Mammary epithelial cell (primary cell): ENCODE data around the gene PSD4.

Source experiments
- EZH2 ChIP-seq: IDR thresholded peaks from 2 replicates; pipeline ENCODE4 v1.6.1; 2012; ENCODE audit warnings: low read length, inconsistent platforms, borderline replicate concordance
- TF ChIP-seq, protein P1 (sequence below), 2 donors: IDR thresholded peaks in 1 of 2; conservative IDR thresholded peaks in 1 of 2; 2 replicates each; pipeline ENCODE4 v1.5.1; 2011 to 2012; ENCODE audit warnings: inconsistent platforms in 2 of 2, low read length in 2 of 2, mild to moderate bottlenecking in 2 of 2, control low read depth in 1 of 2, low read depth in 1 of 2; ENCODE audit not compliant: insufficient read depth in 1 of 2; ENCODE audit errors: extremely low read depth in 1 of 2

- TF ChIP-seq, protein P1, sequence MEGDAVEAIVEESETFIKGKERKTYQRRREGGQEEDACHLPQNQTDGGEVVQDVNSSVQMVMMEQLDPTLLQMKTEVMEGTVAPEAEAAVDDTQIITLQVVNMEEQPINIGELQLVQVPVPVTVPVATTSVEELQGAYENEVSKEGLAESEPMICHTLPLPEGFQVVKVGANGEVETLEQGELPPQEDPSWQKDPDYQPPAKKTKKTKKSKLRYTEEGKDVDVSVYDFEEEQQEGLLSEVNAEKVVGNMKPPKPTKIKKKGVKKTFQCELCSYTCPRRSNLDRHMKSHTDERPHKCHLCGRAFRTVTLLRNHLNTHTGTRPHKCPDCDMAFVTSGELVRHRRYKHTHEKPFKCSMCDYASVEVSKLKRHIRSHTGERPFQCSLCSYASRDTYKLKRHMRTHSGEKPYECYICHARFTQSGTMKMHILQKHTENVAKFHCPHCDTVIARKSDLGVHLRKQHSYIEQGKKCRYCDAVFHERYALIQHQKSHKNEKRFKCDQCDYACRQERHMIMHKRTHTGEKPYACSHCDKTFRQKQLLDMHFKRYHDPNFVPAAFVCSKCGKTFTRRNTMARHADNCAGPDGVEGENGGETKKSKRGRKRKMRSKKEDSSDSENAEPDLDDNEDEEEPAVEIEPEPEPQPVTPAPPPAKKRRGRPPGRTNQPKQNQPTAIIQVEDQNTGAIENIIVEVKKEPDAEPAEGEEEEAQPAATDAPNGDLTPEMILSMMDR (conservative IDR thresholded peaks at IDR 0.05 in 1 of 2, IDR thresholded peaks at IDR 0.05 in 1 of 2; ENCODE audit: extremely low read depth in 1 of 2, insufficient read depth in 1 of 2, low read depth in 1 of 2, low read length in 2 of 2), result no peak
- TF ChIP-seq EZH2, result no peak
Observed at GRCh38 chr2:113229795-113230194, 56.0 kb downstream of the PSD4 start.
